NCI-H2171 treated with DMSO at 0.1 percent for 48 hours (cell line): ENCODE measurements around the gene FOXRED1.
"Not testable (repeated sequence)": the region's sequence is repeated elsewhere in the genome, so short reads cannot be mapped to it uniquely, and the experiment has no call there.

Experiments
- DNase-seq: peaks from one replicate; lab custom pipeline; 2025; lab: John Stamatoyannopoulos, UW

Gene FOXRED1

DNA sequence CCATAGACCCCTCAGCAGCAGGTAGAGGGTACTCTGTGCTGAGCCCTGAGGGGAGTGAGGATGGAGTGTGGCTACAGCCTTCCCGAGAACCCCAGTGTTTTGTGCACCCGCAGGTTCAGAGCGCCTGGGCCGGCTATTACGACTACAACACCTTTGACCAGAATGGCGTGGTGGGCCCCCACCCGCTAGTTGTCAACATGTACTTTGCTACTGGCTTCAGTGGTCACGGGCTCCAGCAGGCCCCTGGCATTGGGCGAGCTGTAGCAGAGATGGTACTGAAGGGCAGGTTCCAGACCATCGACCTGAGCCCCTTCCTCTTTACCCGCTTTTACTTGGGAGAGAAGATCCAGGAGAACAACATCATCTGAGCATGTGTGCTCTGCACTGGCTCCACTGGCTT, 8.4 kb downstream of the FOXRED1 start:
- no peak for DNase-seq

DNA sequence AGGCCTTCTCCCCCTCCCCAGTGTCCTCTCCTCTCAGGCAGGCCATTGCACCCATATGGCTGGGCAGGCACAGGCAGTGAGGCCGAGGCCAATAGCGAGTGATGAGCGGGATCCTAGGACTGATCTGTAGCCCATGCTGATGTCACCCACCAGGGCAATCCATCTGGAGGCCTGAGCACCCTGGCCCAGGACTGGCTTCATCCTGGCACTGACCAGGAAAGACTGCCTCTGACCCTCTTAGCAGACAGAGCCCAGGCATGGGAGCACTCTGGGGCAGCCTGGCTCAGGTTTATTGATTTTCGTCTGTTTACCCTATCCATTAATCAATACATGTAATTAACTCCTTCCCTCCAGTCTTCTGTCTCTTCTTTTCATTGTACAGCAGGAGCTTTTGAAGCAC, 8.8 kb downstream of the FOXRED1 start:
- DNase-seq: no peak

DNA sequence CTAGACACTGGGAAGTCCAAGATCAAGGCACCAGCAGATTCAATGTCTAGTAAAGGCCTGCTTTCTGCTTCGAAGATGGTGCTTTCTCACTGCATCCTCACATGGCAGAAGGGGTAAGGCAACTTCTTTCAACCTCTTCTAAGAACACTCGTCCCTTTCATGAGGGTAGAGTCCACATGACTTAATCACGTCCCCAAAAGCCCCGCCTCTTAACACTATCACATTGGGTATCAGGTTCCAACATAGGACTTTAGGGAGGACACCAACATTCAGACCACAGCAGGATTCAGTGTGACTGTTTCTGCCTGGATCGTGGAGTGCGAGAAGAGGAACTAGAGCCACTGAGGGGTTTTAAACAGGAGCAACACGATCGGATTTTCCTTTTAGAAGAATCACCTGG, 10.2 kb downstream of the FOXRED1 start:
- DNase-seq: no peak

DNA sequence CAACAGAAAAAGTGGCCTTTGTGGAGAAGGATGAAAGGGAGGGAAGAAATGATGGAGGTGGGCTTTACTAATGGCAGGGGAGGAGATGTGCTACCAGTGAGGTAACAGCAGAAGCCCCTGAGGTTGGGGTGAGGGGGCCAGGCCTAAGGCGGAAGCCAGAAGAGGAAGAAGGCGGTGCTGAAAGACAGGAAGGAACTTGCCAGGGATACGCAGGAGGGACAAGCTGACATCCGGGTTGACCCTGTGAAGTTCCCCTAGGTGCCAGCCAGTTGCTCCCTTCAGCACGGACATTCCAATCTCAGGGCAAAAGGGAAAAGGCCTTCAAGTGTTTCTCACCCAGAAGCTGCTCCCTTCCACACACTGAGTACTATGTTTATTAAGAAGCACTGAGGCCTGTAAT, 11.6 kb downstream of the FOXRED1 start:
- no peak for DNase-seq

DNA sequence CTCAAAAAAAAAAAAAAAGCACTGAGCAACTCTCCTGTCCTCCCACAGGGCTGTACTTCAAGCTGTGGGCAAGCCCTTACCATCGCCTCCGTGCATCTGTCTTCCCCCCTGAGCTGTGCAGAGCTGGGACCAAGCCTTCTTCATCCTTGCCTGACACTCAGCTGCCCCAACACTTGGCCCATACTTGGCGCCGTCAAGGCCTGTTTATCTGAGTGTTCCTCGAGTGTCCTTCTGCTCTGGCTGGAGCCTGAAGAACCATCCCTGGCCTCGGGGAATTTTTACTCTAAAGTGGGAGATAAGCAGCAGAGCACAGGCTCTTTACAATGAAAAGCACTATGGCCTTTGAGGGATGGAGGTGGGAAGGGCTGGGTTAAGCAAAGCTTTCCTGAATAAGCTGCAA, 12.3 kb downstream of the FOXRED1 start:
- DNase-seq: no peak

DNA sequence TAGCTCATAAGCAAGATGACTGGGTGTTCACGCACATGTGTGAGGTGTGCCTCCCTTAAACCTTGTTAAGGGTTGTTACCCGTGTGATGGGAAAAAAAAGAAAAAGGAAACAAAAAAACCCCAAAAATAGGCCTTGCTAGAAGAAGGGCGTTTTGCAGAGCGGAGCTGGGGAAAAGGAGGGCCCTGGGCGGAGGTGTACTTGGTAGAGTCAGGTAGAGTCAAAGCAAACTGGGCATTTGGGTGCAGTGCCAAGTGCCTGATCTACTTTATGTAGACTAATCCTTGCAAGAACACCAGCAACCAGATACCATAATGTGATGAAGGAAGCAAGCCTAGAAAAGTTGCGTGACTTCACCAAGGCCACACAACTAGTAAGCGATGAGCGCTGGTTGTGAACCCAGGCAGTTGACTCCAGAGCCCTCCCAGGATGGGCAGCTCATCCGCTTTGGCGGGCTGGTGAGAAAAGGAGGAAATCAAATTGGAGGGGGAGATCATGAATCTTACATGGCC, 12.8 kb downstream of the FOXRED1 start:
- no peak for DNase-seq

DNA sequence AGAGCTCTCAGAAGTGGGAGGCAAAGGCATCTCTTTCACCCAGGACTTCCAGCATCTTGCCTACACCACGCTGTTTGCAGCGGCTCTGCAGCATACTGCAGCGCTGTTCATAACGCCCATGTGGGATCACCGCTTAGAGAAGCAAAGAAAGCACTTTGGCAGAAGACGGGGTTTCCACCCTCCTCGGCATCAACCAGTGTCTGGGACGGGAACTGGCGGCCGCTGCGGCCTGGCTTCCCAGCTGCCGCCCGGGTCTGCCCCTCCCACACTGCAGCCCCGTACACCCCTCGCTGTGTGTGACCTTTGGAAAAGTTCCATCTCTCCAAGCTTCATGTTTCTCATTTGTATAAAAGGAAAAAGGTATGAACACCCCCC, 13.4 kb downstream of the FOXRED1 start:
- DNase-seq: no peak

DNA sequence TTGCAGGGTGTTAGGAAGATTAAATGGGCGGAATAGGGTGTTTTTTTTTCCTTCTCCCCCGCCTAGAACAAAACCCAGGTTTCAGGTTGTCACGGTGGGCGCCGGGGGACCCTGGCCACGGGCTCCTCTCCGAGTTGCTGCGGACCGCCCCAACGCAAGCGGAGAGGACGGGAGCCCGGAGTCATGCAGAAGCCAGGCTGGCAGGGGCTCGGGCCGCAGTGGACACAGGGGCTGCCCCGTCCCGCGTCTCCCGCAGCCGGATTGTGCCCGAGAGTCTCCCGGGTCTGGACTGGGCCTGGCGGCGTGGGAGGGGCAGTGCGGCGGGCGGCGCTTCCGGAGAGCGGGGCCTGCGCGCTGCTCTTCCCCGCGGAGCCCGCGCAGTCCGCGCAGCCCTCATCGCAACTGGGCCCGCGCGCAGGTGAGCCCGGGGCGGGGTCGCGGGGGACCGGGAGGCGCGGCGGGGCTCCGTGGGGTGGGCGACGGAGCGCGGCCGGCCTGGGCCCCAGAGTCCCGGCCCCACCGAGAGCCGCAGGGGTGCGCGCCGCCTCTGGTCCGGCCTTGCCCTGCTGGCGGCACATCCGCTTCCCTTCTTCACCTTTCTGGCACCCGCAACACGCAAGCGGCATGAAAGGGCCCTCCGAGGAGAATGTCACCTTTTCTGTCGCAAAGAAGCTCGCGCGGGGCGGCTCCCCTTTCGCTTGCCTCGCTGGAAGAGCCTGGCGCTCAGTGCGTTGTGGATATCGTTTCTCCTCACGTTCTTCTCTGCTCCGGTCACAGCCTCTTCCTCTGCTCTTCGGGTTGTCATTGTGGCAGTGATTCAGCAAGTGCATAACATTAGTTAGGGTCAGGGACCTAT, 14.0 kb downstream of the FOXRED1 start, which contains the start of gene TIRAP:
TIRAP (plus strand) TSS at position 358 of the 856 bp plus-strand sequence. CDS start 7,802 bp downstream, outside the sequence.
- peak; percentile 50 for DNase-seq

DNA sequence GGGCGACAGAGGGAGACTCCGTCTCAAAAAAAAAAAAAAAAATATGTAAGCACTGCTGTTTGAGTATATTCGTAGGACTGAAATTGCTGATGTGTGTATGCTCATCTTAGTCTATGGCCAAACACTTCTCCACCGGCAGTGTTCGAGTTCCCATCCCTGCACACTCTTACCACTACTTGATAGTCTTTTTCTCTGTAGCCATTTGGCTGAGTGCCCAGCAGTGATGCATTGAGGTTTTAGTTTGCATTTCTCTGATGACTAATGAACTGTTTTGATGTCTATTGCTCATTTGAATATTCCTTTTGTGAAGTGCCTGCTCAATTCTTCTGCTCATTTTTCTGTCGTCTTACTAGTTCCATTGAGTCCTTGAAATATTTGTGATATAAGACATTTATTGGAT, 15.9 kb downstream of the FOXRED1 start:
- DNase-seq: peak; percentile 23

DNA sequence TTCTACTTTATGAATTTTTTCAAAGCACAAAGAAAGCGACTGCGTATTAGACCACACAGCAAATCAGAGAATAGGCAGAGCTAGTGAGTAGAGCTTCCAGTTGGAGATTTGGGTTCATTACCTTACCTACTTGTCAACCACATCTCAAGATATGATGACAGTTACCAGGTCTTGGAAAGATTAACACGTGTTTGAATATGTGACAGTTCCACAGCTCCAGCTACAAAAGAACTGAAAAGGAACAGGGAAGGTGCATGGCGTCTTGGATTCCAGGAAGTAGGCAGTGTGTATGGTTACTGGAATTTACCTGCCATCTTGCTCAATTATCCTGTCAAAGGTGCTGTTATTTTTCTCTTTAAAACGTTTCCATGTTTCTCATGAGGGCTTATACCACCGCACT, 19.3 kb downstream of the FOXRED1 start:
- DNase-seq: no peak

DNA sequence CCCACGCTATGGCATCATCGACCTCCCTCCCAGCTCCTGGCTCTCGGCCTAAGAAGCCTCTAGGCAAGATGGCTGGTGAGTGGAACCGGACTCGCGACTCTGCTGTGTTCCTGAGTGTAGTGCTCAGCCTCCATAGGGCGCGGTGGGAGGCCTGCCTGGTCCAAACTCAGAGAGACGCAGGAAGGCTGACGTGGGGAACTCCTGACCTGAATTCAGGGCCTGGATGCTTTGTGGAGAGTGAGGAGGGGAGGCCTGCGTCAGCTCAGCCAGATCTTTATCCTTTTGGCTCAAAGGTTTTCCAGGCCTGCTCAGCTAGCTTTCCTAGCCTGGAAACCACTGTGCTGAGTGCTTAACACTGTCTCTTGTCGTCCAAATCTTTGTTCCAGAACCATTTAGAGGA, 21.9 kb downstream of the FOXRED1 start:
- DNase-seq: no peak

DNA sequence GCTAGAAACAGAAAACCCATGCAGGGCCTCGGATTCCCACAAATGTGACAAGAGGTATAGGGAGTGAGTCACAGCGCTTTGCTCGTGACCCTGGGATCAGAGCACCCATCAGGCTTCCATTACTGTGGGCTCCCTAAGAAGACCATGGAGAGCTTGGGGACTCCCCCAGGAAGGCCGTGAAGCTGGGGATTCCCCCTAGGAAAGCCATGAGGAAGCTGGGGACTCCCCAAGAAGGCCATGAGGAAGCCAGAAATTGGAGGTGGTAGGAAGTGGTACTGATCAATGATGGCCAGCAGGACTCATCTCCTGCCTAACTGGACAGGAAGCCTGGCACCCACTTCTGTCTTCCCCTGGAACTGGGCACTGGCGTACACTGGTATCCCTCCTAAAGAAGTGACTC, 24.8 kb downstream of the FOXRED1 start:
- DNase-seq: no peak

DNA sequence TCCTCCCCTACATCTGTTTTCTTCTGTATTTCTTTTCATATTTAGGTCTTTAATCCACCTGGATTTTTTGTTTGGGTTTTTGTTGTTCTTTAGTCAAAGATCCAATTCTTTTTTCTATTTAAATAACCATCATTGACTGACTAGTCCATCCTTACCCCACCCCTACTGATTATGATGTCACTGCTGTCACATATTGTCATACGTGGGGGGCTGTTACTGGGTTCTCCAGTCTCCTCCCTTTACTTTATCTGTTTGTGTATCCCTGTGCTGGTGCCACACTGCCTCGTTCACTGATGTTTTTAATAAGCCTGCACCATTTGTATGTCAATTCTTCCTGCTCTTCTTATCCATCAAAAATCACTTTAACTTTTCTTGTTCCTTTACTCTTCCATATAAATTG, 28.1 kb downstream of the FOXRED1 start:
- no peak for DNase-seq

DNA sequence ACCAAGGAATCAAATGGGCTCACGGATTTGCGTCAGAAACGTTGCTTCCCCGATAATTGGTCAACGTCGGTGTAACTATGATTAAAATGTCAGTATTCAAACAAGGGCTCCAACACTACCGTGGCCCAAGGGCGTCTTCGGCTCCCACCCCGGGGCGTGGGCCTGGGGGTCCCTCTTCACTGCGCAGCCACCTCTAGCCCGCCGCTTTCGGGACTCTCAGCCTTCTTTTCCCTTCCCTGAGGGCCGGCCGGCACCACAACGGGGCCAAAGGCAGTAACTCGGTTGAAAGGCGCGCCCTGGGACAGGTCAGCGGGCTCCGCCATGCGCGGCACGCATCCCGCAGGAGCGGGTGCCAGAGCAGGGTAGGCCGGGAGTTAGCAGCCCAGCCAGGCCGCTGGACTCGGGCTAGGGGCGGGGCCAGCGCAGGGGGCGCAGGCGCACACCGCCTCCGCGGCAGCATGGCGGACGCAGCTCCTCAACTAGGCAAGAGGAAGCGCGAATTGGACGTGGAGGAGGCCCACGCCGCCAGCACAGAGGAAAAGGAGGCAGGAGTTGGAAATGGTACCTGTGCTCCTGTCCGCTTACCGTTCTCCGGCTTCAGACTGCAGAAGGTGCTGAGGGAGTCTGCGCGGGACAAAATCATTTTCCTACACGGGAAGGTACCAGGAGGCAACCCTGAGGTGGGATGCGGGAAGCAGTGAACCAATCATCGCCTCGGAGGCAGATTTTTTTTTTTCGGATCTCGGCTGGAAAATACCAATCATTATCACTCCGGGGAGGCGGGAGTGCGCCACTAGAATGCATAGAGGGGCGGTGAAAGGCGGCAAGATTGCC, 34.9 kb downstream of the FOXRED1 start, which contains the start of gene DCPS:
DCPS (plus strand) TSS at position 438 of the 834 bp plus-strand sequence; CDS start at position 459, 21 bp downstream.
- peak; percentile 86 for DNase-seq

DNA sequence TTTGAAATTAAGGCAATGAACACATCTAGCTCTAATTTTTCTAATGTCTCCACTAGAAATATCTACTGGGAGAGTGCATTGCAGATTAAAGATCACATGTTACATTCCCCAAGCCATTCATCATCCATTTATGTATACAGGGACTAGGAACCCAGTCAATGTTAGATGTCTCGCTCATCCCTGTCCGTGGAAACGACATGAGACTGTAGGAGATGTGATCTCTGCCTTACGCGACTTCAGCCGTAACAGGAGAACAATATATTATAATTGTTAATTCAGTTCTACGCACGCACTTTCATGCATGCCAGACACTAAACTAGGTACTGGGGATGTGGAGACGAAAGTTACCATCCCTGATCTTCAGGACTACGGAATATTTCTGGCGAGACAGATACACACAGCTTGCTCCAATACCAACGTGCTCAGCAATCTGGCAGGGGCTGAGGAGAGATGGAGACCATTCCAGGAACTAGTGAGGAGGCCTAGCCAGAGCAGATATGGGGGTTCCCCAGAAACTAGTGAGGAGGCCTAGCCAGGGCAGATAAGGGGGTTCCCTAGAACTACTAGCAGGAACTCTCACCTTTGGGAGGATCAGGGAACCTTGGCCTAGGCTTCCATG, 35.6 kb downstream of the FOXRED1 start:
- DNase-seq: no peak

DNA sequence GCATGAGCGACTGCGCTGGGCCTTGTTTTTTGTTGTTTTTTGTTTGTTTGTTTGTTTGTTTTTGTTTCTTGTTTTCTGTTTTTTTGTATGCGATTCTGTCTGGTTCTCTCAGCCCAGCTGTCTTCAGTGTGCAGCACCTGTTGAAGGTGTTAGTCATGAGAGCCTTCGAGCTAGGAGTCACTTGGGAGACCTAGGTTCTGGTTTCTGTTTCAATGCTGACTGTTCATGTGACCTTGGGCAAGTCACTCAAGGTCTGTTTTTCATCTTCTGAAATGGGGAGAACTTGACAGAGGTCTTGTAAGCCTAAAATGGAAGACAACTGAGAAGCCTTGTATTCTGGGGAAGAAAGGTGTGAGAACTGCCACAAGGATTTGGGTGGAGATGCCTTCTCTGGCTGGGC, 36.7 kb downstream of the FOXRED1 start:
- DNase-seq: no peak

DNA sequence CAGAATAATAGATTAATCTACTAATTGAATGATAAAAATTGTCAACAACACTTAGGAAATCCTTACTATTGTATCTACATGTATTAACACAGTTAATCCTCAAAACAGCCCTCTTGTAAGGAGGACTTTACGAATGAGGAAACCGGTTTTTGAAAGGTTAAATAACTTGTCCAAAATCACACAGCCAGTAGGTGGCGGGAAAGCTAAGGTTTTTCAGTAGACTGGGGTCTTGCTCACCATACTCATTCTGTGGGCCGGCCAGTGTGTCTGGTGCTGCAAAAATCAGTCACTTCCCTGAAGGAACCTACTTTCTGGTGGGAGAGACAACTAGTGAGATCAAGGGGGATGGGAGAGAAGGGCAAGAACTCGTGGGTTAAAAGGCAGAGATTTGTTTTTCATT, 38.8 kb downstream of the FOXRED1 start:
- DNase-seq: no peak

DNA sequence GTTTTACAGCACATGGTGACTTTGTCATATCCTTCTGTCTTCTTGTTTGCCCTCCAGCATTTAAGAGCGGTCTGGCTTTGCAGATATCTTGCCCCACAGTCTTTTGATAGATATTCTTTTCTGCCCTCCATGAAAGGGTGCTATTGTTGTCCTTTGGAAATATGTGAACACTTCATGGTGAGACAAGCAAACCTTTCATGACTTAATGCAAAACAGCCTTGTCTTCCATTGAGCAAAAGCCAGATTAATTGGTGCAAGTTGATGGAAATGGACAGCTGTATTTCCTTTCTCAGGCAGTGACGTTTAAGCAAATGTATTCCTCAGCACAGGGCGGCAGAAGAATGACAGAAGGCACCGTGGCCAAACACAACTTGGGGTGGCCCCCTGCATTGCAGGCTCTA, 39.3 kb downstream of the FOXRED1 start:
- DNase-seq: no peak

DNA sequence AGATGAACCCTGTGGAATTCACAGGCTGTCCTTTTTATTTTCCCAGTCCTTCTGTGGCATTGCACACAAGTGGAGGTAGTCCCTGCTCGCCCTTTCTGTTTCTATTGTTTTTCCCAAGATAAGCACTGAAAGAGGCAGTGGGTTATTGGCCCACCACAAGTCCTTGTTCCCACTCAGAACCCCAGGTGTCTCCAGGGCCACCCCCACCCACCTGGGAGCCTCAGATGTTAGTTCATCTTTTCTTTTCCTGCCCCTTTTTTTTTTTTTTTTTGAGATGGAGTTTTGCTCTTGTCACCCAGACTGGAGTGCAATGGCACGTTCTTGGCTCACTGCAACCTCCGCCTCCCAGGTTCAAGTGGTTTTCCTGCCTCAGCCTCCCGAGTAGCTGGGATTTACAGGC, 39.8 kb downstream of the FOXRED1 start:
- DNase-seq: not testable (repeated sequence)

DNA sequence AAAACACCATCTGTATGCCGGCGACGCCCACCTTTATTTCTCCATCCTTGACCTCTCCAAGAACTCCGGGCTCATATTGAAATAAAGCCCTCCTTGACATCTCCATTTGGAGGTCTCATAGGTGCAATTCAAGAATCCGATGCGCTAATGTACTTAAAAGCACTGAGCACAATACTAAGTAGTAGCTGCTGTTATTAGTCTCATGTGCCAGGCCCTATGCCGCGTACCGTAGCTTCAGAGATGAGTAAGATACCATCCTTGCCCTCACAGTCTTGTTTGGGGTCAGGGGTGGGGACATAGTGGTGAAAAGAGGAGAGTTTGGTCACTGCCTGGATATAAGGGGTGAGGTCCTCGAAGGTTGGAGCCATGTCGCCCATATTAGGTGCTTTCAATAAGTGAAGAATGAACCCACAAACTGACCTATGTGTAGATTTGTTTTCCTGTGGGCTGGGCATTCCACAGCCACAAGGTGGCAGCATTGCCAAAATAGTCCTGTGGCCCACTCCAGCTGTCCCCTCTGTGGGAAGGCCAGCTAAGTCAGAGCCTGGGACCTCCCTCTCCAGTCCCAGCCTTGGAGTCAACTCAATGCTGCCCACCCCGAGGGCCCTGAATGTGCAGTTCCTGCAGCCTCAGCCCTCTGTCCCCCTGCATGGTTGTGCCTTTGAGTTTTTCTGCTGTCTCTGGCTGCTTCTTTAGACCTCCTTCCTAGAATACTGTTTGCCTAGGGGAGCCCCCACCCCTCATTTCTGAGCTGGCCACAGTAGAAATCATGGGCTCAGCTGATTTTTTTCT, 41.4 kb downstream of the FOXRED1 start:
- DNase-seq: peak; percentile 3

DNA sequence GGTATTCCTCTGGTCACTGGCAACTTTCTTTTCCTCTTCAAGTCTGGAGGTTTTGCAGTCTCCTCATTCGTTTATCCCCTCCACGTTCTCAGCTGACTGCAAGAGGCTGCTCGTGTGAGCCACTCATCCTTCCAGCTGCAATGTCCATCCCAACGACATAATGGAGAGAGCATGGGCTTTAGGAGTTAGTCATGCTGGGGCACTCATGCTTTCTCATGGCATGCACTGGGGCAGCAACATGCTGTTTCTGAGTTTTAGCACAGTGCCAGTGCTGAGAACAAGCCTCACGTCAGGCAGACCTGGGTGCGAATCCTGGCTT, 42.0 kb downstream of the FOXRED1 start:
- DNase-seq: no peak
